Esophagus squamous epithelium (tissue), 4 donors: ENCODE measurements around the gene EBF4.
"Not testable (repeated sequence)": the region's sequence is repeated elsewhere in the genome, so short reads cannot be mapped to it uniquely, and the experiment has no call there.

ENCODE experiments used
- CTCF ChIP-seq, 6 experiments: fragments of 450-650 bp in 4 of 6; fragments of 200-600 bp in 2 of 6; sonication (generic) in 2 of 6; IDR thresholded peaks; one replicate each; pipeline ENCODE4 v1.5.1; 2016 to 2019; ENCODE audit warnings: antibody characterized with exemption in 6 of 6, mild to moderate bottlenecking in 4 of 6, moderate library complexity in 4 of 6
- POLR2A ChIP-seq, 4 donors: fragments of 450-650 bp; IDR thresholded peaks; one replicate each; pipeline ENCODE4 v1.6.1; 2017; ENCODE audit warnings: antibody characterized with exemption in 4 of 4, mild to moderate bottlenecking in 4 of 4, moderate library complexity in 3 of 4

GRCh38 chr20:2695984-2696525 lies 3.5 kb downstream of the EBF4 start:
- not testable (repeated sequence) for TF ChIP-seq CTCF, POLR2A (IDR thresholded peaks at IDR 0.05)
